HG03457 (cell line): ENCODE data around the gene HYAL3.
"Not testable (repeated sequence)": the region's sequence is repeated elsewhere in the genome, so short reads cannot be mapped to it uniquely, and the experiment has no call there.

Source experiments
- ATAC-seq: cut with Tn5 transposase; IDR thresholded peaks from one replicate; pipeline ENCODE4 v1.9.1; 2021; ENCODE audit warnings: moderate number of reproducible peaks; ENCODE audit not compliant: unreplicated experiment

HYAL3 gene

GRCh38 chr3:50259432-50260026 is 39.7 kb downstream of the HYAL3 start:
- ATAC-seq, result no peak

- ATAC-seq, result no peak
These were observed 40.2 kb downstream of the HYAL3 start for GRCh38 chr3:50258979-50259378.

GRCh38 chr3:50258029-50258680 is 41.0 kb downstream of the HYAL3 start:
- ATAC-seq, result no peak

GRCh38 chr3:50256978-50257890 is 42.0 kb downstream of the HYAL3 start:
- no peak for ATAC-seq

GRCh38 chr3:50255251-50255615 is 44.0 kb downstream of the HYAL3 start:
- no peak for ATAC-seq

- no peak for ATAC-seq
These were observed 44.5 kb downstream of the HYAL3 start for GRCh38 chr3:50254577-50255250.

- ATAC-seq, result no peak
These were observed 48.0 kb downstream of the HYAL3 start for GRCh38 chr3:50251220-50251619.

GRCh38 chr3:50250514-50250913 is 48.7 kb downstream of the HYAL3 start:
- no peak for ATAC-seq

- no peak for ATAC-seq
These were observed 49.7 kb downstream of the HYAL3 start for GRCh38 chr3:50249457-50249856.

- ATAC-seq, result no peak
These were observed 50.8 kb downstream of the HYAL3 start for GRCh38 chr3:50248387-50248786.

- ATAC-seq, result no peak
These were observed 52.7 kb downstream of the HYAL3 start for GRCh38 chr3:50246517-50246954.

GRCh38 chr3:50245831-50246516 is 53.2 kb downstream of the HYAL3 start:
- ATAC-seq, result no peak

GRCh38 chr3:50245251-50245745 is 53.9 kb downstream of the HYAL3 start:
- no peak for ATAC-seq

GRCh38 chr3:50244813-50245212 is 54.4 kb downstream of the HYAL3 start:
- not testable (repeated sequence) for ATAC-seq

- ATAC-seq, result no peak
These were observed 55.7 kb downstream of the HYAL3 start for GRCh38 chr3:50243543-50243895.

GRCh38 chr3:50242851-50243542 is 56.2 kb downstream of the HYAL3 start:
- ATAC-seq, result no peak
